Liver (tissue), 9 donors: ENCODE results near the gene CEP89. TPM values are rescaled to one million over a fixed set of nuclear protein-coding genes. Genes with fewer than 3 reads are reported as not detected.

Experiments
- DNase-seq: peaks from one replicate; pipeline ENCODE4 v3.0.0-alpha.2; 2017; ENCODE audit warnings: low spot score
- H3K27ac ChIP-seq, 2 donors: one replicate each; pipeline ENCODE4 v1.7.0; 2013; ENCODE audit warnings: inconsistent platforms in 2 of 2, low read length in 2 of 2, control low read depth in 1 of 2, low read depth in 1 of 2, mild to moderate bottlenecking in 1 of 2
- H3K27me3 ChIP-seq, 4 donors: one replicate each; pipeline versions ENCODE4 v1.6.1 to v1.7.0; 2013; ENCODE audit warnings: low read length in 3 of 4, inconsistent platforms in 1 of 4, mild to moderate bottlenecking in 1 of 4, moderate library complexity in 1 of 4; ENCODE audit not compliant: control insufficient read depth in 4 of 4, insufficient read depth in 4 of 4
- H3K36me3 ChIP-seq, 4 donors: one replicate each; pipeline versions ENCODE4 v1.6.1 to v1.7.0; 2013; ENCODE audit warnings: low read length in 3 of 4, mild to moderate bottlenecking in 3 of 4, low read depth in 1 of 4, moderate library complexity in 1 of 4; ENCODE audit not compliant: control insufficient read depth in 4 of 4, insufficient read depth in 3 of 4
- H3K4me1 ChIP-seq, 4 donors: one replicate each; pipeline versions ENCODE4 v1.6.1 to v1.7.0; 2013; ENCODE audit warnings: low read length in 3 of 4, mild to moderate bottlenecking in 3 of 4, moderate library complexity in 1 of 4; ENCODE audit not compliant: control insufficient read depth in 4 of 4, insufficient read depth in 4 of 4
- H3K4me3 ChIP-seq, 3 donors: one replicate each; pipeline versions ENCODE4 v1.6.1 to v1.7.0; 2013; ENCODE audit warnings: low read length in 3 of 3, control low read depth in 1 of 3, low read depth in 1 of 3, mild to moderate bottlenecking in 1 of 3
- H3K9ac ChIP-seq, 2 donors: one replicate each; pipeline ENCODE4 v1.7.0; 2013; ENCODE audit warnings: low read length in 2 of 2, mild to moderate bottlenecking in 2 of 2, moderate library complexity in 2 of 2, control low read depth in 1 of 2, low read depth in 1 of 2
- H3K9me3 ChIP-seq, 4 donors: one replicate each; pipeline versions ENCODE4 v1.6.1 to v1.7.0; 2013; ENCODE audit warnings: low read length in 3 of 4; ENCODE audit not compliant: control insufficient read depth in 4 of 4
- ATF3 ChIP-seq: IDR thresholded peaks from 2 replicates; pipeline ENCODE4 v1.6.1; 2016; ENCODE audit warnings: antibody characterized with exemption
- CTCF ChIP-seq: fragments of 150-350 bp; IDR thresholded peaks from 2 replicates; pipeline ENCODE4 v1.5.1; 2017; ENCODE audit warnings: improper control_type of control experiment, low read depth, low read length; ENCODE audit not compliant: missing input control
- EGR1 ChIP-seq, 2 donors: IDR thresholded peaks; 2 replicates each; pipeline ENCODE4 v1.6.1; 2016 to 2018; ENCODE audit warnings: antibody characterized with exemption in 2 of 2, low read depth in 2 of 2
- FOXA1 ChIP-seq: IDR thresholded peaks from 2 replicates; pipeline ENCODE4 v1.6.1; 2016; ENCODE audit warnings: antibody characterized with exemption
- FOXA2 ChIP-seq: IDR thresholded peaks from 2 replicates; pipeline ENCODE4 v1.6.1; 2016; ENCODE audit warnings: antibody characterized with exemption
- GABPA ChIP-seq, 2 donors: IDR thresholded peaks in 1 of 2; conservative IDR thresholded peaks in 1 of 2; 2 replicates each; pipeline ENCODE4 v1.6.1; 2016; ENCODE audit warnings: antibody characterized with exemption in 2 of 2, mild to moderate bottlenecking in 1 of 2, moderate library complexity in 1 of 2
- HNF4A ChIP-seq, 2 donors: conservative IDR thresholded peaks; 2 replicates each; pipeline ENCODE4 v1.6.1; 2016; ENCODE audit warnings: antibody characterized with exemption in 2 of 2, mild to moderate bottlenecking in 2 of 2
- HNF4G ChIP-seq: IDR thresholded peaks from 2 replicates; pipeline ENCODE4 v1.6.1; 2016; ENCODE audit warnings: antibody characterized with exemption
- JUND ChIP-seq, 2 donors: IDR thresholded peaks; 2 replicates each; pipeline ENCODE4 v1.6.1; 2016; ENCODE audit warnings: antibody characterized with exemption in 2 of 2
- MAX ChIP-seq: IDR thresholded peaks from 2 replicates; pipeline ENCODE4 v1.6.1; 2016; ENCODE audit warnings: antibody characterized with exemption
- NR2F2 ChIP-seq: IDR thresholded peaks from 2 replicates; pipeline ENCODE4 v1.6.1; 2016; ENCODE audit warnings: antibody characterized with exemption
- RAD21 ChIP-seq, 2 donors: IDR thresholded peaks; 2 replicates each; pipeline ENCODE4 v1.6.1; 2016; ENCODE audit warnings: antibody characterized with exemption in 2 of 2, mild to moderate bottlenecking in 2 of 2
- REST ChIP-seq: IDR thresholded peaks from 2 replicates; pipeline ENCODE4 v1.6.1; 2016; ENCODE audit warnings: antibody characterized with exemption, mild to moderate bottlenecking
- RXRA ChIP-seq, 2 donors: IDR thresholded peaks; 2 replicates each; pipeline ENCODE4 v1.6.1; 2017 to 2018; ENCODE audit warnings: antibody characterized with exemption in 2 of 2, mild to moderate bottlenecking in 1 of 2
- TAF1 ChIP-seq: conservative IDR thresholded peaks from 2 replicates; pipeline ENCODE4 v1.6.1; 2016; ENCODE audit warnings: antibody characterized with exemption, mild to moderate bottlenecking
- YY1 ChIP-seq: IDR thresholded peaks from 2 replicates; pipeline ENCODE4 v1.6.1; 2016; ENCODE audit warnings: antibody characterized with exemption, mild to moderate bottlenecking
- ZBTB33 ChIP-seq: IDR thresholded peaks from 2 replicates; pipeline ENCODE4 v1.6.1; 2016; ENCODE audit warnings: antibody characterized with exemption
- WGBS: extraction: QIAGEN DNeasy Blood & Tissue Kit; methylation state at CpG from one replicate; pipeline ENCODE4 v1.1.7; 2013; 5-methylcytosine and 5-hydroxymethylcytosine counted together
- polyA plus RNA-seq, 2 donors: library from polyadenylated mRNA; stranded (reverse) in 1 of 2; unstranded in 1 of 2; fragments of 200-250 nt in 1 of 2; fragments of >200 nt in 1 of 2; fragmentation: Nextera tagmentation in 1 of 2; extraction: Ambion mirVana in 1 of 2; gene quantifications; one replicate each; pipeline versions ENCODE4 v1.2.1 to v1.2.3, GENCODE V29; 2013 to 2015
- total RNA-seq, 2 donors: library from RNA; depleted of rRNA; stranded (reverse); fragments of >200 nt; gene quantifications; one replicate each; pipeline ENCODE4 v1.2.3, GENCODE V29; 2014
- donor health status: healthy.
- donor health status: healthy.
- donor health status: healthy.
- donor health status: healthy.
- donor health status: healthy.

Gene CEP89
- total and polyA plus RNA-seq, 4 donors, result 2.0 to 2.9 (median 2.4) TPM

GRCh38 chr19:32858155-32858554 is 113.6 kb downstream of the CEP89 start:
- Histone ChIP-seq H3K4me1 (no peaks in the 10 kb centered on the region), H3K4me3 (no peak overlapping the region), H3K9ac (no peak overlapping the region), H3K9me3 (no peaks in the 10 kb centered on the region), H3K36me3 (peaks cover 9 to 50% (median 20%) of the 10 kb centered on the region in 4 donors), H3K27ac (no peak overlapping the region), H3K27me3 (no peaks in the 10 kb centered on the region)
- WGBS, result 94% methylated on average over 13 of the region's 13 CpGs
- TF ChIP-seq HNF4G, result no peak
- TF ChIP-seq ATF3, result no peak
- TF ChIP-seq TAF1, result no peak
- TF ChIP-seq JUND (IDR thresholded peaks at IDR 0.05), result no peak
- no peak for TF ChIP-seq FOXA2
- TF ChIP-seq RXRA (IDR thresholded peaks at IDR 0.05), result no peak
- no peak for TF ChIP-seq RAD21 (IDR thresholded peaks at IDR 0.05)
- no peak for TF ChIP-seq MAX
- TF ChIP-seq YY1, result no peak
- no peak for TF ChIP-seq HNF4A (conservative IDR thresholded peaks at IDR 0.05)
- no peak for TF ChIP-seq EGR1 (IDR thresholded peaks at IDR 0.05; ENCODE audit: low read depth in 2 of 2)
- no peak for TF ChIP-seq REST
- TF ChIP-seq NR2F2, result no peak
- no peak for TF ChIP-seq FOXA1
- TF ChIP-seq CTCF, result no peak
- no peak for TF ChIP-seq ZBTB33
- no peak for TF ChIP-seq GABPA (IDR thresholded peaks at IDR 0.05 in 1 of 2, conservative IDR thresholded peaks at IDR 0.05 in 1 of 2)
- no peak for DNase-seq

GRCh38 chr19:32857584-32857983 is 114.2 kb downstream of the CEP89 start:
- no peaks in the 10 kb centered on the region for H3K4me1 ChIP-seq
- no peak overlapping the region for H3K4me3 ChIP-seq
- WGBS, result 93% methylated on average over 5 of the region's 5 CpGs
- no peaks in the 10 kb centered on the region for H3K9me3 ChIP-seq
- H3K36me3 ChIP-seq, result peaks cover 9 to 50% (median 22%) of the 10 kb centered on the region in 4 donors
- no peak overlapping the region for H3K9ac ChIP-seq
- no peaks in the 10 kb centered on the region for H3K27me3 ChIP-seq
- no peak for DNase-seq
- no peak overlapping the region for H3K27ac ChIP-seq
- TF ChIP-seq TAF1, result no peak
- no peak for TF ChIP-seq NR2F2
- no peak for TF ChIP-seq MAX
- TF ChIP-seq ATF3, result no peak
- TF ChIP-seq FOXA2, result no peak
- TF ChIP-seq FOXA1, result no peak
- TF ChIP-seq RAD21 (IDR thresholded peaks at IDR 0.05), result no peak
- TF ChIP-seq YY1, result no peak
- no peak for TF ChIP-seq REST
- no peak for TF ChIP-seq ZBTB33
- no peak for TF ChIP-seq EGR1 (IDR thresholded peaks at IDR 0.05; ENCODE audit: low read depth in 2 of 2)
- TF ChIP-seq JUND (IDR thresholded peaks at IDR 0.05), result no peak
